Colon (tissue), 2 donors: ENCODE data around the gene IGSF3.

Experiments
- FAIRE-seq: peaks from 2 replicates; lab custom pipeline; 2012; peaks lifted over from hg19 to GRCh38; lab: Jason Lieb, UNC
- donor health status: control.
- donor health status: control.

The IGSF3 gene

DNA sequence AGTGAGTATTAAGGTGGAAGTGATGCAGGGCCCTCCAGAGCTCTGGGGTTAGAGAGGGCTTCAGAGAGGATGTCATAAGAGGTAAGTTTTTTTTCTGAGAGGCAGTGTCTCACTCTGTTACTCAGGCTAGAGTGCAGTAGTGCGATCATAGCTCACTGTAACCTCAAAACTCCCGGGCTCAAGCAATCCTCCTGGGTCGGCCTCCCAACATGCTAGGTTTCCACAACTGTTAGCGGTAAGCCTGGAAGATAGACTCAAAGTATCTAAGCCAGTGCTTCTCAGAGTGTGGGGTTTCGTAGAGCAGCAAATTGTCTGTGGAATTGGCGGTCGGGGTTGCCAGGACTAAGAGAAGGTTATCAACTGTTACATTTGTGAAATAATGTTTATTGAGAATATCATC lies 18.6 kb upstream of the IGSF3 start:
- no peak for FAIRE-seq

DNA sequence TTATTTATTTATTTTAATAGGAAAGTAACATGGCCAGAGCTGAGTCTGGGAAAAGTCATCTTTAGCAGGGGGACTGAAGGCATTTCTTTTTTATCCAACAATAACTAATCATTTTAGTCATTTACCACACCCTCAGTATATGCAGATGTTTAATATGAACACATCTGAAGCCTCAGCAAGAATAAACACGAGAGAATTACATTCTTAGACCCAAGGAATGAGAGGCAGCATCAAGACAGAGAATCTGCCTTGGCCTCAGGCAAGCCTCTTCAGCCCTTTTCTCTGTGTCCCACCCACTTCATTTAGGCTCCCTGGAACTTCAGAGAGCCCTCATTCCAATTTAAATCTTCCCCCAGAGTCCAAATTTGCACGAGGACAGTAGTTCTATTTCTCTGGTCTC lies 17.0 kb upstream of the IGSF3 start:
- FAIRE-seq, result no peak

DNA sequence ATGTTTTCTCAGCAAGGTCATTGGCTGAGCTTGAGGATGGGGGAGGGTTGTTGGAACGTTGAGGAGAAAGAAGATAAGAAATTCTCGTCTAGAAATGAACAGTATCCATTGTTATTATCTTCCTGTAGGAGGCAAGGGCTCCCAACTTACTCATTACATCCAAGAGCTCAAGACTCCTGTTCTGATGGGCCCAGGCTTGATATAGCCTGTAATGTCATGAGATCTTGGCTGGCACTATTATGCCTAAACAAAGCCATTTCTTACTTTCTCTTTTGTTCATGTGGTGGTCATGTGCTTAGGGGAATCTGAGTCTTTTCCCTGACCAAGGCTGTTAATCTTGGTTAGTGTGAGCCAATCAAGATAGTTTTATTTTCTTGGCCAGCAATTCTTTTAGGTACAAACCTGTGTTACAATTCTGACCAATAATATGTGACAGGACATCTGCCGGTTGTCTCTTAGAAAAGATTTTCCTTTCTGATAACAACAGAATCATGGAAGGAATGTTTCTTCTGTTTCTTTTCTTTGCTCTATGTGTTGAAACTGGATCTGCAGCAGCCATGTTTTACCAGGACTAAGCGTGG lies 15.2 kb upstream of the IGSF3 start:
- no peak for FAIRE-seq

DNA sequence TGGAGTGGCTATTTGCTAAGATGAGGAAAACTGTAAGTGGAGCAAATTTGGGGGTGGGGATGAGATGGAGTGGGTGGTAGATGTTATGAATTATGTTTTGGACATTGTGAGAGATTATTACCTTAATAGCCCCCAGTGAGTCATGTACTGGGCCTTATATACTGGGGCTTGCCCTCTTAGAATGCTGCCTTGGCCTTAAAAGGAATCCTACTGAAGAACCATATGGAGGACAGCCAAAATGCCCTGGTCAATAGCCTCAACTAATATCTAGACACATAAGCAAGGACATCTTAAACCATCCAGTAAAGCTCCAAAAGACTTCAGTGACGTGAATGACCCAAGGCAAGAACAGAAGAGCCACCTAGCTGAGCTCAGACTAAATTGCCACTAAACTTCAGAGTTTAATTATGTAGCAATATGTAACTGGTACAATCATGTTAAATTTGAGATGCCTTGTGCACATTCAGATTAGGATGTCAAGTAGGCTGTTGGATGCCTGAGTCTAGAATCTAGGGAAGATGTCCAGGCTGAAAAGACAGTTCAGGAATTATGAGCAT lies 13.9 kb upstream of the IGSF3 start:
- no peak for FAIRE-seq

DNA sequence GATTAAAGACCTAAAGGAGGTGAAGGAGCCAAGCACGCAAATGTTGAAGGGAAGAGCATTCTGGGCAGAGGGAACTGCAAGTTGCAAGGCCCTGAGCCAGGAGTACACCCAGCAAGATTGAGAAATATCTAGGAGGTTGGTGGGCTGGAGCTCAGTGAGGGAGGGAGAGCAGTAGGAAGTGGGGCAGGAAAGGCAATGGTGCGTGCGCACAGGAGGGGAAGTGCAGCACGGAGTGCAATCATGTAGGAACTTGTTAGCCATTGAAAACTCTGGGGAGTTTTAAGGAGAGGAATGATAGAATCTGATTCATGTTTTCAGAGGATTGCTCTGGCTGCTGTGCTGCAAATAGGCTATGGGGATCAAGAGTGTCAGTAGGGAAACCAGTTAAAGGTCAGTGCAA lies 13.2 kb upstream of the IGSF3 start:
- no peak for FAIRE-seq

DNA sequence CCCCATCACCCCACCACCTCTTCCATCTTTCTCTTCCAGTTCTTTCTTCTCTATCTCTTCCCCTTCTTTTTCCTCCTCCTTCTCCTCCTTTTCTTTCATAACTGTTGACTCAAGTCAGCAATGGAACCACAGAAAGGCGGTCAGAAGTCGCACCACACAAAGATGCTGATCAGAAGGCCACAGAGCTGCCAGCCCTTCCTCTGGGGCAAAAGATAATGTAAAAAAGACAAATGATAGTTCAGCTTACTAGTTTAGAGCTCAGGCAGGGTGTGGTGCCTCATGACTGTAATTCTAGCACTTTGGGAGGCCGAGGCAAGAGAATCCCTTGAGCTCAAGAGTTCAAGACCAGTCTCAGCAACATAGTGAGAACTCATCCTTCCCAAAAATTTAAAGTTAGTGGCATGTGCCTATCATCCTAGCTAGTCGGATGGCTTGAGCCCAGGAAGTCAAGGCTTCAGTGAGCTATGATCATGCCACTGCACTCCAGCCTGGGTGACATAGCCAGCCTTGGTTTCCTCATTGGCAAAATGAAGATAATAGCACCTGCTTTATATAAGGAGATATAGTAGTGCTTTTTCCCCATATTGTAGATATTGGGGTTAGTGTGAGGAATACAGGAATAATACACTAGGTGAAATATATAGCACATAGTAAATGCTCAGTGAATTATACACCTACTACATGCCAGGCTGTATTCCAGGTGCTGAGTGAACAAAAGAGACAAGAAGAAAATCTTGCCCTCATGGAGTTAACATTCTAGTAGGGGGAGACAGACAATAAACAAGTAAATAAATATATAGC lies 12.5 kb upstream of the IGSF3 start:
- no peak for FAIRE-seq

DNA sequence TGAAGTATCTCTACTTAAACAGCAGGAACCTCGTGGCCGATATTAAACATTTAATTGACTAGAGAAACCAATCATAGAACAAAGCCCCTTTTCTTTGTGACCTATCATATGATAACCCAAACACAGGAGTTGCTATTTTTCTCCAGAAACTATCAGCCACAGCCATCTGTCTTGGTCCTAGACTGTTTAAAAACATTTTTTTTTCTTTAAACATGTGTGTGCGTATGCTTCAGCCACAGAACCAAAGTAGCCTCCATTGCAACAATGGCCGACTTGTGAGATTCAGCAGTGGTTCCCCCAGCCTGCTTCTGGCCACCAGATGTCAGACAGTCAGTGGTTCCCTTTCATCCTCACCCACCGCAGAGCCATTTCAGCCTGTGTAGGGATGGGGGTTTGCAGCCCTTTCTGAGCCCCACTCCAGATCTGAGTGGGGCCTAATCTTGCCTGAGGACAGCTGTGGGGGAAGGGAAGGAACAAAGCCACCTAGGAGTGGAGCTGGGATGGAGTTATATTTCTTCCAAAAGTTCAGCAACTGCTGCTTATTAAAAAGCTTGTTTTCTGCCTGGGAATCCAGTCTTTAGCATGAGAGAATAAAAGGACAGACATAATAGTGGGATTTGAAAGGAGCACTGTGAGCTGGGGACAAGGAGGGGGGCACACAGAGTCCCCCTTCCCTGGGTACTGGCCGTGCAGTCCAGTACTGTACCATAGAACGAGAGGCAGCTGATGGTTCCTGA lies 11.7 kb upstream of the IGSF3 start:
- no peak for FAIRE-seq

DNA sequence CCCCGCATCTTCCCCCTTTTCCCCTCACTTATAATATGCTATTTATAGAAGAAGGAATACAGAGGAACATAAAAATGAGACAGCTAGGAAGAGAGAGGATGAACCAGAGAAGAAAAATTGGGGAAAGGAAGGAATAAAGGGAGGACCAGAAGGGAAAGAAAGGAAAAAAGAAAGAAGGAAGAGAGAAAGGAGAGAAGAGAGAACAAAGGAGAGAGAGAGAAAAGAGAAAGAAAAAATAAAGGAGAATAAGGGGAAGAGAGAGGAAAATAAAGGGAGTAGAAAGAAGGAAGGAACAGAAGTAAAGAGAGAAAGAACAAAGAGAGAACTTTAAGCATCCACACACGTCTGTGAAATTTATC lies 11.2 kb upstream of the IGSF3 start:
- no peak for FAIRE-seq

DNA sequence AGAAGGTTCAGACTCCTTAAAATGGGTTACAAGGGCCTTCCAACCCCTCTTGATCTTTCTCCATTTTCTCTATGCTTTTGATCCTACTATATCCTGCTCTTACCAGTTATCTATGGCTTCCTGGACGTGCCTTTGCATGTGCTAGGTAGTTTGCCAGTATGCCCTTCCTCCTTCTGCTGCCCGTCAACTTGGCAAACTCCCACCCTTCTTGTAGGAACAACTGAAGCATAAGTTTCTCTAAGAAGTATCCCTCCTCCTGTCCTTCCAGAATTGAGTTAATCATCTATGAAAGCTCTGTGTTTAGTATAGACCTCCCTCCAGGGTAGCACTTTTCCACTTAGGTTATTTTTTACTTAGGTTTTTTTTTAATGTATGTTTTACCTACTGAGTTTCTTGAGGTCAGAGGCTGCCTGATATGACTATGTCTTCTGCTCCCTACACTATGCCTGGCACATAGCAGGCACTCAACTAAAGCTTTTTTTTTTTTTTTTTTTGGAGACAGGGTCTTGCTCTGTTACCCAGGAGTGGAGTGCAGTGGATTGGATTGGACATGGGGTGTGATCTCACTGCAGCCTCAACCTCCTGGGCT lies 10.0 kb upstream of the IGSF3 start:
- FAIRE-seq, result no peak

DNA sequence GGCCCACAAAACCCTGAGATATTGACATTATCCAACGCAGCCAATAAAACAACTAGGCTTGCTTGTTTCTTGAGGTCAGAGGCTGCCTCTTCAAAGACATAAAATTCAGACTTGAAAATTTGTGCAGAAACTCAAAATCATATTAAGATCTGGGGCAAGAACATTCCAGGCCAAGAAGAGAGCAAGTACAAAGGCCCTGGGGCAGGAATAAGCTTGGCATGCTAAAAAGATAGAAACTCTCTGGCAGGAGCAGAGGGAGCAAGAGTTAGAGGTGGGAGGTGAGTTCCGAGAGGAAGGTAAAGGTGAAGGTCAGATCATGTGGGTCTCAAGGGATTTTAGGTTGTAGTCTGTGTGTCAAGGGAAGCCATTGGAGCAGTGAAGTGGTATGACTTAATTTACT lies 8.8 kb upstream of the IGSF3 start:
- FAIRE-seq, result no peak

DNA sequence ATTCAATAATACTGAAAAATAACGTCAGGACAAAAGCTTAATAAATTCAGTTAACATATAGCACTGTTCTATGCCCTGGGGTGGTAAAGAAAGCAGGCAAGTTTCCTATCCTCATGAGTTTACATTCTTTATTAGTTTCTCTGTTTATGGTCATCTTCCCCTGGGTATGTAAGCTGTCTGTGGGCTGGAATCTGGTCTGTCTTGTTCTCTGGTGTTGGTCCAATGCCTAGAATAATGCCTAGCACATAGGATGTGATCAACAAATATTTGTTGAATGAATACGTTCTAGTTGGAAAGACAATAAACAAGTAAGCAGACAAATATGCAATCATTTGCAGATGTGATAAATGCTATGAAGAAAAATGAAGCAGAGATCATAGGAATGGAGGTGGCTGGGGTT lies 7.2 kb upstream of the IGSF3 start:
- FAIRE-seq, result no peak

DNA sequence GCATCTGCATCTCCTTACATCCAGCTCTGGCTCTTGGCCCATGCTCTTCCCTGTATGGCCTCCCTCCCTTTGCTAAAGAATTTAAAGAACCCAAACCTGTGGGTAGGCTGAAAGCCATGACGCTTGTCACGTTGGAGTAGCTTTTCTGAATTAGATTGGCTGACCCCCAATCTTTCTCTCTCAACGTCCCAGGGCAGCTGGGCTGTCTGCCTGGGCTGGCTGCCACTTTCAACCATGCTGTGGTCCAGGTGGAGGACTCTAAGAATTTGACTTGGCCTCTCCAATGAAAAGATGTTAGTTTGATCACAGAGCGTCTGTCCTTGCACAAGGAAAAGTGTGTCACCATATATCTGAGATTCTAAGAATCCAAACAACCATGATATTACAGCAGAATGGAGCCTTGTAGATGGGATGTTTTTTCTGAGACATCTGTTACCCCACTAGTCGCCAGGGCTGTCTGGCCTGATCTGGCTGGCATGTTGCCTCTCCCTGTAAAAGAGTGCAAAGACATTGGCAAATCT lies 6.5 kb upstream of the IGSF3 start:
- no peak for FAIRE-seq

DNA sequence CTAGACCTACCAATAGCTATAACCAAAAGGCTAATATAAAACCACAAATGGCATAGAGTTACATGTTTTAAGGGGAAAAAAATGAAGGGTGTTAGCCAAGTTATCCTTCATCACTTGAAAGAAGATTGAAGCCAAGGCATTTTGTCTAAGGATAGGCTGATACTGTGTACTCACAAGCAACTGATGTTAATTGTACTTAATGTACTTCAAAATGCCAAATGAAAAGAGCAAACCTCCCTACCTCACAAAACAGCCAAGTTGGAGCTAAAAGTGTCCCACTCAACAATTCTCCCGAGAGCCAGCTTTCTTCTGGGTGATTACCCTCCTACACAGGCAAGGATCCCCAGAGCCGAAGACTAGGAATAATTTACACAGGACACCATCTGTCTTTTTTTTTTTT lies 4.4 kb upstream of the IGSF3 start:
- no peak for FAIRE-seq

DNA sequence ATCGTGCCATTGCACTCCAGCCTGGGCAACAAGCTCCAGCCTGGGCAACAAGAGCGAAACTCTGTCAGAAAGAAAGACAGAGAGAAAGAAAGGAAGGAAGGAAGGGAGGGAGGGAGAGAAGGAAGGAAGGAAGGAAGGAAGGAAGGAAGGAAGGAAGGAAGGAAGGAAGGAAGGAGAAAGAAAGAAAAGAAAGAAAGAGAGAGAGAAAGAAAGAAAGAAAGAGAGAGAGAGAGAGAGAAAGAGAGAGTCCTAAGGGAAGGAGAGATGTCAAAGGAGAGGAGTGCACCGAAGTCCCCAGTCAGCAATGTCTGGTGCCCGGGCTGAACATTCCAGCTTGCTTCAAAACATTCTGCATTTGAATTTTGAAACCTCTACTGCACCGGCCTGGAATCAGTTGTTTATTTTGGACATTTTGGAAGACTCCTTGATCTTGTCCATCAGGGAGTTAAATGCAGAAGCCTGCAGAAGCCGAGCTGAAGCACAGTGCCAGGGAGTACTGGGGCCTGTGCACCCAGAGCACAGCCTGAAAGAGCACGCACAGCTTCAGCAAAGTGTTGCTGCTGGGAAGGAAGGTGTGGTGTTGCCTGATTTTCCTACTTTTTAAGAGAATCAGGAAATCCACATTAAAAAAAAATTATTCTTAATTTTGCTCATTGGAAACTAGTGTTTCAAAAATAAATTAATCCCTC lies 3.7 kb upstream of the IGSF3 start:
- no peak for FAIRE-seq

DNA sequence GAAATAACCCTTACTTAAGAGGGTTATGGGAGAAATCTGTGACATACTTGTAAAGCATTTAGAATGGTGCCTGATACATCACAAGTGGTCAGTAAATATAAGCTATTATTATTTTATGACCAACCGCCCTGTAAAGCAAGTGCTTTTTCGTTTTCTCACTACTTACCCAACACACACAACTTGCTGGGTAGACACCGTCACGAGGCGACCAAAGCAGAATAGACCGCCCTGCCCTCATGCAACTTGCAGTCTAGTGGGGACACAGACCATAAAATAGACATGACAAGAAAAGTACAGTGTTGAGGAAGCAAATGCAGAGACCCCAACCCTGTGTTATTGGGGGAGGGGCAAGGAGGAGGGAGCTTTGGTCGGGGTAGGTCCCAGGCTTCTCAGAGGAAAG lies 744 bp upstream of the IGSF3 start:
- no peak for FAIRE-seq

DNA sequence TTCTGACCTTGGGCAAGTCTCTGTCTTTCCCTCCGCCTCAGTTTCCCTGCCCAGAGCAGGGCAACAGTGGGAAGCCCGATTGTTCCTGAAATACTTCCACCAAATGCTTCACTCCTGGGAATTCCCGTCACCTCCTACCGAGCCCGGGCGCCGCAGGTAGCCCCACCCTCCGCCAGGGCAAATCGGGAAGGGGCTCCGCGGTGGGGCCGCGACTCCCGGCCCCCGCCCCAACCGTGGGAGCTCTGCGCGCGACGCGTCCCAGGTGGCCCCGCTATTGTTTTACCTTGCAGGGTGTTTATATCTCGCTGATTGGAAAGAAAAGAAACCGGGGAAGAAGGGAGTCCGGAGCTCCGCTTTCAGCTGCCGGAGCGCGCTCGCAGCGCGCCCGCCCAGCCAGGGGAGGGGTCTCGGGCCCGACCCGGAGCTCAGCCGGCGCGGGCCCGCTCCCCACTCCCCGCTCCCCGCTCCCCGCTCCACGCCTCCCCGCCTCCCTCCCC lies 407 bp downstream of the IGSF3 start:
- no peak for FAIRE-seq

DNA sequence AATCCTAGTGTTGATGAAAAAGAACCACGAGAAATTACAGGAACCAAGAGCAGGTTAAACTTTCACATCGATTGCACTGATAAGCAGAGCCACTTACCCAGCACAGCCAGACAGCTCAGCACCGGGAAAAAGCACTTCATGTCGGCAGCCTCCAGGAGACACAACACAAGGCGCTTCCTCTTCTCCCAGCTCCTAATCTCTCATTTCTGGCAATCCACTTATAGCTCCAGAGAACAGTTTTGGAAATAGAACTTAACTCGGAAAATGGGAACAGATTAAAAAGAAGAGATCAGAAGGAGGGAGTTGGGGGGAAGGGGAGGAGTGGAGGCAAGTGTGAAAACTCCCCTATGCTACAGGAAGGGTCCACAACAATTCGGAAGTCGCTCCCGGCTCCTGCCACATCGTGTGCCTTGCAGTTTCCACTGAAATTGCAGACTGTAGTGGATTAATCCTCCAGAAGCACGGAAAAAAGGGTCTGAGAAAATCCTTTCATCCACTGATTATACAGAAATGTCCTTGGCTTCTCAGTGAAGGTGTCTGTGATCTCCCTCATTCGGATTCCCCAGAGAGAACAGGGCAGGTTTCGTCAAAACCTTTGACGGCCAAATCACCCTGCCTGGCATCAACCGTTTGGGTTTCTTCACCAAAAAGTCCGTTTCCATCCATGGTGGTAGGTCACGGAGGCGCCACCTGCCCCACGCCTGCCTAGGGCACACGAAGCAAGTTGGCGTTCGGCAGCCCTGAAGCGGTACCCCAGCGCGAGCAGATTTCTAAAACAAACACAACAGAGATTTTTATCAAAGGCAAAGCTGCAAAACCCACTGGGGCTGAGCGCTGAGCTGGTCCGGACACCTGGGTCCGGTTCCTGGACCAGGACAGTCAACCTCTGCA lies 1.1 kb downstream of the IGSF3 start:
- FAIRE-seq, result no peak

DNA sequence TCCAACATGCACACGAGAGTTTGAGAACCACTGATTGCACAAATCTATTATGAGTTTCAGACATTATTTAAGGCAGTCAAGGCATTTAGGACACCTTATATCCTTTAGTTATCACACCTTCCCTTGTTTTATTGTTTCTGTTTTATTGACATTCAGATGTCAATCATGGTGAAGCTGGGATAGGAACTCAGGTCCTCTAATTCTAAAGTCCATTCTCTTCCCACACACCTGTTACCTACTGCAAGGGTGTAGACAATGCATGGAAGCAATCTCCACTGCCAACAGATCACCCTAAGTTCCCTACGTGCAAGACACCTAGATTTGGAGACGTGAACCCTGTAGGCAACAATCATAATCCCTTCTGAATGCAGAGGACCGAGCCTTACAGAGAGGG lies 2.6 kb downstream of the IGSF3 start:
- FAIRE-seq, result no peak

DNA sequence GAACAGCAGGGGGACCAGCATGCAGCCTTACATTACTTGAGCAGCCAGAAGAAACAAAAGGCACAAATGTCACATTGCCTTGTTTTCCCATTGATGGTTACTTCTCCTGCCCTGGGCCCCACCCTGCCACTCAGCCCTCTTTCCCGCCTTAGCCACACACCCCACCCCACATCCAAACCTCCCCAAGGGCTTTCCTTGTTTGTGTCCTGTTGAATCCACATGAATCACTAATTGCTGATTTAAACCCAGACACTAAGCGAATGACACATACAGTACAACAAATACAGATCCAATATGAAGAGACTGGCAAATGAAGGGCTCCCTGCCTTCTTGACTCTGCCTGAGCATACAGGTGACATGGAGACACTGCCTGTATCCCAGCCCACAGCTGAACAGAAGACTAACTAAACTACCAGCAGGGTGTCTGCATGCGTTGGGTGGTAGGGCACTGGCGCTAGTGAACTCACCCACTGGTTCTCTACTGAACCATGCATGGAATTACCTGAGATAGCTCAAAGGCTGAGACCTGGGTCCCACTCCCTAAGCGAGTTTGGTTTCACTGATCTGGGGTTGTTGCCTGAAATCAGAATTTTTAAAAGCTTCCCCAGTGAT lies 3.1 kb downstream of the IGSF3 start:
- no peak for FAIRE-seq

DNA sequence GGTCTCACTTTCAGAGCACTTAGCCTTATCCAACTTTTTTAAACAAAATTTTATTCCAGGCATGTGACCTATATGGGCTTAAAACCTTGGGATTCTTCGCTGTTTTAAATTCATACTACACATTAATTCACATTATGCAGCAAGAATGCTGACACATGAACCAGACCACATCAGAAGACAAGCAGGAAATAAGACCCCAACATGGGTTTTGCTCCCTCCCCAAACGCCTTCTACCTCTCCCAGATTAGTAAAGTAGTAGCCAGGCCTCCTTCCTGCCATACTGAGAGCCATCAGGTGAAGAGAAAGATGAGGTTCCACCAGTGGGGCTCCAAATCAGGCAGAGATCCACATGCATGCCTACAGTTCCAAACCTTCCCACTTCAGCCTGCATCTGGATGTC lies 3.7 kb downstream of the IGSF3 start:
- FAIRE-seq, result no peak
